Heart left ventricle (tissue), 16 donors: ENCODE results near the gene CDC34. TPM values are rescaled to one million over a fixed set of nuclear protein-coding genes. Genes with fewer than 3 reads are reported as not detected.
A peak's percentile ranks its signal among the peaks of the same experiment; 100 is the strongest.

Experiments used
- ATAC-seq, 4 donors: fragments of 200-7000 bp; cut with Tn5 transposase; one replicate each; pipeline ENCODE4 v1.9.1; 2020 to 2022; ENCODE audit warnings: moderate library complexity in 4 of 4, mild to moderate bottlenecking in 3 of 4, moderate number of reproducible peaks in 1 of 4
- DNase-seq, 5 donors: peaks; one replicate each; pipeline ENCODE4 v3.0.0-alpha.2; 2020
- H3K27ac ChIP-seq, 12 donors: fragments of 200-600 bp; sonication (generic) in 4 of 12; one replicate each; pipeline versions ENCODE4 v1.5.0 to v1.8.0; 2016 to 2022; ENCODE audit warnings: mild to moderate bottlenecking in 2 of 12
- H3K27me3 ChIP-seq, 9 donors: fragments of 200-600 bp; sonication (generic) in 2 of 9; one replicate each; pipeline versions ENCODE4 v1.5.1 to v1.8.0; 2016 to 2022; ENCODE audit warnings: mild to moderate bottlenecking in 3 of 9
- H3K36me3 ChIP-seq, 9 donors: fragments of 200-600 bp; sonication (generic) in 2 of 9; one replicate each; pipeline versions ENCODE4 v1.5.0 to v1.8.0; 2018 to 2022; ENCODE audit warnings: mild to moderate bottlenecking in 2 of 9
- H3K4me1 ChIP-seq, 12 donors: fragments of 200-600 bp; sonication (generic) in 4 of 12; one replicate each; pipeline versions ENCODE4 v1.5.0 to v1.8.0; 2016 to 2022; ENCODE audit warnings: mild to moderate bottlenecking in 3 of 12
- H3K4me3 ChIP-seq, 12 donors: fragments of 200-600 bp; sonication (generic) in 4 of 12; one replicate each; pipeline versions ENCODE4 v1.5.0 to v1.8.0; 2017 to 2022; ENCODE audit warnings: mild to moderate bottlenecking in 9 of 12, moderate library complexity in 4 of 12
- H3K9me3 ChIP-seq, 12 donors: fragments of 200-600 bp; sonication (generic) in 4 of 12; one replicate each; pipeline versions ENCODE4 v1.5.0 to v1.8.0; 2016 to 2022; ENCODE audit warnings: mild to moderate bottlenecking in 1 of 12
- POLR2A ChIP-seq, 2 donors: fragments of 450-650 bp; IDR thresholded peaks; one replicate each; pipeline ENCODE4 v1.6.1; 2017; ENCODE audit warnings: antibody characterized with exemption in 2 of 2, mild to moderate bottlenecking in 2 of 2, moderate library complexity in 2 of 2
- whole genome bisulfite sequencing, 4 donors: extraction: QIAGEN DNeasy Blood & Tissue Kit in 2 of 4; methylation state at CpG; one replicate each; pipeline versions ENCODE4 v1.1.5 to v1.1.7; 2013 to 2018; 5-methylcytosine and 5-hydroxymethylcytosine counted together
- intact Hi-C, 10 donors: fragments of 100-400 bp; cut with DNase I; formaldehyde crosslinking; loops; one replicate each; pipeline versions ENCODE4 v1.11.1 to v1.14.2; 2022
- polyA plus RNA-seq, 2 donors: library from polyadenylated mRNA; stranded (reverse); fragments of 200-250 nt; gene quantifications; one replicate each; pipeline ENCODE4 v1.2.3, GENCODE V29; 2013
- total RNA-seq, 9 donors: library from RNA; depleted of rRNA in 2 of 9; stranded (reverse); fragments of >200 nt in 2 of 9; fragmentation: NEBNext Ultra II Directional in 3 of 9; extraction: Animal tissue kit (Norgen Biotek cat#: 25700) in 3 of 9; gene quantifications; one replicate each; pipeline versions ENCODE4 v1.1.0 to v1.2.4, GENCODE V29; 2016 to 2023
- TF ChIP-seq, protein P1 (sequence below), 12 donors: fragments of 200-600 bp; sonication (generic) in 4 of 12; IDR thresholded peaks; one replicate each; pipeline versions ENCODE4 v1.5.0 to v1.8.0; 2018 to 2022; ENCODE audit warnings: antibody characterized with exemption in 12 of 12, mild to moderate bottlenecking in 5 of 12
- donor health status: ischemic (EF 13 %, LVEDD 7.1; RV severe dilation, severe dysfunction).
- donor health status: healthy with polysubstance abuse.
- donor health status: DM: no; HTN: yes; CAD: no.
- donor health status: DM: no; HTN: no; CAD: no.
- donor health status: ischemic (EF 25% LVEDD 6.9; RV normal size, moderate dysfunction).
- donor health status: ischemic (EF 25% LVEDD 5.7; RV mildly dilated, moderate dysfunction).
- donor health status: healthy.
- donor health status: DM: yes; HTN: yes; CAD: no.
- donor health status: ischemic (EF 35%, LVEDD 5.7; RV mildly dilated, moderate dysfunction).
- donor health status: nonischemic (EF 11% LVEDD 7.7; RV severe dilation, severe dysfunction).
- donor health status: DM: yes; HTN: yes; CAD: no.
- donor health status: PGD.
- donor health status: ischemic (EF 29% LVEDD 5.4; RV normal size, mild dysfunction).
- donor health status: nonischemic (EF 23%, LVEDD 6.1; RV moderate dilation, normal function).

The CDC34 gene
- total and polyA plus RNA-seq, 11 donors, result 61.9 to 200 (median 99.9) TPM

DNA sequence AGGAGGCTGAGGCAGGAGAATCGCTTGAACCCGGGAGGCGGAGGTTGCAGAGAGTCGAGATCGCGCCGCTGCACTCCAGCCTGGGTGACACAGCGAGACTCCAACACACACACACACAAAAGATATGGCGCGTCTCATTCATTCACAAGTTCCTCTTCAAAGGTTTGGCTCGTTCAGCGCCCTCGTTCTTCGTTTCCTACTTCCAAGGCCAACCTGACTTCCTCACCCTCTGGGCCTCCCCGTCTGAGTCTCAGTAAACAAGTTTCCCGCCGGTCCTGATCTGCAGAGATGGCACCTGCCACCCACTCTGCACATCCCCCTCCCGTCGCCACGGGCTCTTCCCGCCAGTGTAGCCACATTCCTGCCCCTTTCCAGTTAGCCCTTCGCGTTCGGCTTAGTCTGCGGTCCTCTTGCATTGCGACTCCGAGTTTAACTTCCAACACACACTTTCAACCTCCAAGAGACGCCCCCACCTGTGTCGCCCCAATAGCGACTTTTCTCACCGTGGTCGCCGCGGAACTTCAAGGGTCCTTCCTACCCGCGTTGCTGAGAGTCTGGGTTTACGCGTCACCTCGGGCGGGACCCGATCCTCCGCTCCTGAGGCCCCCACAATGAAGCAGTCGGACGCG lies 39.5 kb downstream of the CDC34 start:
- TF ChIP-seq, protein P1, sequence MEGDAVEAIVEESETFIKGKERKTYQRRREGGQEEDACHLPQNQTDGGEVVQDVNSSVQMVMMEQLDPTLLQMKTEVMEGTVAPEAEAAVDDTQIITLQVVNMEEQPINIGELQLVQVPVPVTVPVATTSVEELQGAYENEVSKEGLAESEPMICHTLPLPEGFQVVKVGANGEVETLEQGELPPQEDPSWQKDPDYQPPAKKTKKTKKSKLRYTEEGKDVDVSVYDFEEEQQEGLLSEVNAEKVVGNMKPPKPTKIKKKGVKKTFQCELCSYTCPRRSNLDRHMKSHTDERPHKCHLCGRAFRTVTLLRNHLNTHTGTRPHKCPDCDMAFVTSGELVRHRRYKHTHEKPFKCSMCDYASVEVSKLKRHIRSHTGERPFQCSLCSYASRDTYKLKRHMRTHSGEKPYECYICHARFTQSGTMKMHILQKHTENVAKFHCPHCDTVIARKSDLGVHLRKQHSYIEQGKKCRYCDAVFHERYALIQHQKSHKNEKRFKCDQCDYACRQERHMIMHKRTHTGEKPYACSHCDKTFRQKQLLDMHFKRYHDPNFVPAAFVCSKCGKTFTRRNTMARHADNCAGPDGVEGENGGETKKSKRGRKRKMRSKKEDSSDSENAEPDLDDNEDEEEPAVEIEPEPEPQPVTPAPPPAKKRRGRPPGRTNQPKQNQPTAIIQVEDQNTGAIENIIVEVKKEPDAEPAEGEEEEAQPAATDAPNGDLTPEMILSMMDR (IDR thresholded peaks at IDR 0.05), result no peak
- TF ChIP-seq POLR2A (IDR thresholded peaks at IDR 0.05), result no peak
- no peak for ATAC-seq
- H3K27ac ChIP-seq, result peak overlapping the region in 11 of 12 donors; percentile 62 to 98 (median 94)
- 4 to 8% (median 5%) methylated on average over 42 to 45 of the region's 45 CpGs for WGBS, 4 donors
- H3K27me3 ChIP-seq, result no peaks in the 10 kb centered on the region
- intact Hi-C loops, result loop anchor here in 4 of 10 donors (5.0 kb wide), 1 partner anchor 39 kb away; the partner anchor contains the start of gene CDC34 (in 4 of the 4)
- peak overlapping the region; percentile 41 to 100 (median 98) for H3K4me3 ChIP-seq
- no peaks in the 10 kb centered on the region for H3K9me3 ChIP-seq
- H3K4me1 ChIP-seq, result peaks cover 0 to 42% (median 34%) of the 10 kb centered on the region in 12 donors
- DNase-seq, result peak in 2 of 5 donors; percentile 32 to 56
- peaks cover 0 to 4% (median 0%) of the 10 kb centered on the region in 9 donors for H3K36me3 ChIP-seq

DNA sequence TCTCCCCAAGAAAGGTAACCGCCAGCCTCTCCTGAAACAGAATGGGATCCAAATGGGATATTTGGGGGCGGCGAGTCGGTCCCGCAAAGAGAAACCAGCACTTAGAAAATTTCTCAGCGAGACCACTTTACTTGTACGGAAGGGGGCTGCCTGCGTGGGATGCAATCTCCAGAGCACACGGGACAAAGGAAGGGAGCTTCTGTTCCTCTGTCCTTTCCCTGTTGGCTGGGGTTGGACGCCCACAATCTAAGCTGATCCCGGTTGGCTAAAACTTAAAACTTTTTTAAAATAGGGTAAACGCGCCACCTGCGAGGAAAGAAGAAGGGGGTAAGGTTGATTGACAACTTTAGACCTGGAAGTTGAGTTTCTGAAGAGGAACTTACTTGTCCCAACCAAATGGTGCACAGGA lies 40.0 kb downstream of the CDC34 start:
- peaks cover 0 to 4% (median 0%) of the 10 kb centered on the region in 9 donors for H3K36me3 ChIP-seq
- peak overlapping the region in 11 of 12 donors; percentile 62 to 98 (median 94) for H3K27ac ChIP-seq
- H3K9me3 ChIP-seq, result no peaks in the 10 kb centered on the region
- H3K27me3 ChIP-seq, result no peaks in the 10 kb centered on the region
- H3K4me1 ChIP-seq, result peaks cover 0 to 47% (median 39%) of the 10 kb centered on the region in 12 donors
- DNase-seq, result peak in 1 of 5 donors; percentile 51
- 1 to 4% (median 3%) methylated on average over 14 of the region's 14 CpGs for WGBS, 4 donors
- intact Hi-C loops, result loop anchor here in 4 of 10 donors (5.0 kb wide), 1 partner anchor 39 kb away; the partner anchor contains the start of gene CDC34 (in 4 of the 4)
- peak overlapping the region; percentile 41 to 100 (median 98) for H3K4me3 ChIP-seq
- TF ChIP-seq, protein P1 (IDR thresholded peaks at IDR 0.05), result no peak
- TF ChIP-seq POLR2A (IDR thresholded peaks at IDR 0.05), result no peak
- no peak for ATAC-seq

DNA sequence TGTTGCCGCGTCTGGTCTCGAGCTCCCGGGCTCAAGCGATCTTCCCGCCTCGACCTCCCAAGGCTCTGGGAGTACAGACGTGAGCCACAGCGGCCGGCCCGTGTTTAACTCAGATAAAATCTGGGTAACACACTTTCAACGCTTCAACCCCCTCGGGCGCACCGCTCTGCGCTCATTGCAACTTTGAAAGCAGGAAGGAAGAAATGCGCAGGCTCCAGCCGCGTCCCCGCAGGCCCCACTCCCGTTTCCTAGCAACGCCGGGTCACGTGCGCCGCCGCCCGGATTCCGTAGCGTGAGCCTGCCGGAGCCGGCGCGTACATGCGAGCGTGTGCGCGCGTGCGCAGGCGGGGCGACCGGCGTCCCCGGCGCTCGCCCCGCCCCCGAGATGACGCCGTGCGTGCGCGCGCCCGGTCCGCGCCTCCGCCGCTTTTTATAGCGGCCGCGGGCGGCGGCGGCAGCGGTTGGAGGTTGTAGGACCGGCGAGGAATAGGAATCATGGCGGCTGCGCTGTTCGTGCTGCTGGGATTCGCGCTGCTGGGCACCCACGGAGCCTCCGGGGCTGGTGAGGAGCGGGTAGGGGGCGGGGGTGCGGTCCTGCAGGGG lies 40.7 kb downstream of the CDC34 start, which contains the start of gene BSG:
Gene BSG (plus strand): TSS at position 457 of the 603 bp plus-strand sequence. CDS start 39 bp downstream, at position 496.
- no peaks in the 10 kb centered on the region for H3K9me3 ChIP-seq
- WGBS, 4 donors, result 0 to 1% (median 0%) methylated on average over 28 to 79 of the region's 79 CpGs
- ATAC-seq, result peak; percentile 52 to 78 (median 74)
- peak within 1 kb of the TSS; percentile 71 to 100 (median 98) for H3K4me3 ChIP-seq
- peaks cover 0 to 6% (median 0%) of the 10 kb centered on the region in 9 donors for H3K36me3 ChIP-seq
- peak within 1 kb of the TSS; percentile 85 to 99 (median 96) for H3K27ac ChIP-seq
- intact Hi-C loops, result loop anchor here in 9 of 10 donors (2.0 to 5.0 kb wide), 3 partner anchors 39 to 91 kb away; partner anchors contain the start of genes CDC34 (in 4 of the 9) and RNF126 (in 1 of the 9)
- no peaks in the 10 kb centered on the region for H3K27me3 ChIP-seq
- H3K4me1 ChIP-seq, result peaks cover 0 to 53% (median 42%) of the 10 kb centered on the region in 12 donors
- TF ChIP-seq, protein P1 (IDR thresholded peaks at IDR 0.05), result no peak
- TF ChIP-seq POLR2A (IDR thresholded peaks at IDR 0.05), result peak; percentile 96 to 99
- DNase-seq, result peak; percentile 99
